Measurements from ENCODE around the gene ATP5PB. TPM values are rescaled to one million over a fixed set of nuclear protein-coding genes. Genes with fewer than 3 reads are reported as not detected.
A peak's percentile ranks its signal among the peaks of the same experiment; 100 is the strongest.

The ATP5PB gene
- total RNA-seq, 1 donor from 2014 or later: 169 TPM

DNA sequence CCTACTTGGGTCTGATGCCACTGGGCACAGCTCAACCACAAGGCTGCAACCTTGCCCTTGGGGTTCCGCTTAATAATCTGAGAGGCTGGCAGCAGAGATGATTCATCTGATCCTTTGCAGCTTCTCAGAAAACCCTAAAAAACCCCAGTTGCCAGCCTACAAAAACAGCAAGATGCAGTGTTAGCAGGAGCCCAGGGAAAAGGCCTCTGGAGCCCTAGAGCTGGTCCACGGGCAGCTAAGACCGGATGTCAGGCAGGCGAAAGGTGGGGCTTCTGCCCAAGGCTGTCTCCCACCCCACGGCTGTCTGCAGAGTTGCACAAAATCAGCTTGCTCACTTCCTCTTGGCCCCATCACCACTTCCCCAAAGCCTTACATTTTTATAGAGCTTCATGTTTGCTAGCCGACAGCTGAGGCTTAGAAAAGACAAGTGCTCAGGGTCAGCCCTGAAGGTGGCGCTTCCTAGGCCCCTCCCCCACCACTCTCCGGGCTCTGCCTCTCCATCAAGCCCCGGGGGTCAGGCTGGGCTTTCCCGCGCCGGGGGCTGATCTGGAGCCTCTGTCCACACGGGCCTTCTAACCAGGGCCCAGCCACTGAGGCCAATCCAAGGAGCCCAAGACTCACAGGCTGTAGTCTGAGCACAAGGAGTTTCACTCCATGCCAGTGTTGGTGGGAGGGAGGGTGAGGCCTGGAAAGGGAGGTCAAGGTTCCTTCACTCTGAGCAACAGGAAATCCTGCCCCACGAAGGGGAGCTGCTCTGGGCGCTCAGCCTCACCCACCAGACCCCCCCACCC is 58.3 kb downstream of the ATP5PB start:
- peak; percentile 87 for DNase-seq (ENCODE audit: low spot score)

DNA sequence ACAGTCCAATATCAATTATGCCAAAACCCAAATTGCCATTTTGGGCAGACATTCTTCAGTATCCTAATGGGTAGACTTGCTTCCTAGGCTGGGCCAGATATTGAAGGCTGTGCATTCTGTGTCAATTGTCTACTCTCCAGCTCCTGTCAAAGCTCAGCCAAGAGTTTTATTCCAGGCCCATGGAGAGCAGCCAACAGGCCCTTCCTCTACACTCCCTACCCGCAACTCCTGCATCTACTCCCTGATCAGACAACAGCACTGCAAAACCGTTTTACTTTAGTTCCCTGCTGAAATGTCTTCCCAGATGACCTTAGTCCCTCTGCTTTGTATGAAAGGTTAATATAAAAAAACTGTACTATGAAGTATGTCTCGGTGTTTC is 60.7 kb downstream of the ATP5PB start:
- peak; percentile 40 for DNase-seq (ENCODE audit: low spot score)

- DNase-seq (ENCODE audit: low spot score): no peak
These were observed 62.1 kb downstream of the ATP5PB start for GRCh38 chr1:111511370-111511769.

Other genes with a start within 250 kb of the ATP5PB start
- gene DENND2D, start 248.8 kb upstream of the ATP5PB start, total RNA-seq (ENCODE audit: insufficient read depth, low replicate concordance): 13.2 TPM
- gene CHI3L2, start 221.8 kb upstream of the ATP5PB start, total RNA-seq (ENCODE audit: insufficient read depth, low replicate concordance): 0.72 TPM
- 5.3 TPM for gene CHIA, start 158.6 kb upstream of the ATP5PB start, total RNA-seq (ENCODE audit: insufficient read depth, low replicate concordance)
- gene OVGP1, start 21.7 kb upstream of the ATP5PB start, total RNA-seq (ENCODE audit: insufficient read depth, low replicate concordance): 1.2 TPM
- 16.1 TPM for gene WDR77, start 208 bp upstream of the ATP5PB start, total RNA-seq (ENCODE audit: insufficient read depth, low replicate concordance)
- gene C1orf162, start 24.5 kb downstream of the ATP5PB start, total RNA-seq (ENCODE audit: insufficient read depth, low replicate concordance): 0.96 TPM
- gene ADORA3, start 54.2 kb downstream of the ATP5PB start, total RNA-seq (ENCODE audit: insufficient read depth, low replicate concordance): 8.9 TPM
- gene TMIGD3, start 54.2 kb downstream of the ATP5PB start, total RNA-seq (ENCODE audit: insufficient read depth, low replicate concordance): 24.3 TPM
- gene RAP1A, start 170.3 kb downstream of the ATP5PB start, total RNA-seq (ENCODE audit: insufficient read depth, low replicate concordance): 69.6 TPM

Data from umbilical cord (tissue), 2 donors.